GM23248 (cell line): ENCODE data around the gene GNB3. TPM values are rescaled to one million over a fixed set of nuclear protein-coding genes. Genes with fewer than 3 reads are reported as not detected.
A peak's percentile ranks its signal among the peaks of the same experiment; 100 is the strongest.
"Not testable (repeated sequence)": the region's sequence is repeated elsewhere in the genome, so short reads cannot be mapped to it uniquely, and the experiment has no call there.

ENCODE experiments used
- DNase-seq: peaks from one replicate; pipeline ENCODE4 v3.0.0-alpha.2; 2015
- H2AFZ ChIP-seq: fragments of 200-600 bp; sonication (generic); 2 replicates; pipeline ENCODE4 v1.6.1; 2016; ENCODE audit warnings: antibody characterized with exemption
- H3F3A ChIP-seq: fragments of 200-600 bp; sonication (generic); 2 replicates; pipeline ENCODE4 v1.6.1; 2016; ENCODE audit warnings: mild to moderate bottlenecking, antibody characterized with exemption, mixed run types; ENCODE audit not compliant: insufficient read depth
- H3K27ac ChIP-seq: fragments of 200-600 bp; sonication (generic); 2 replicates; pipeline ENCODE4 v1.5.1; 2016; ENCODE audit warnings: mild to moderate bottlenecking
- H3K27me3 ChIP-seq: fragments of 200-600 bp; sonication (generic); replicated peaks from 2 replicates; pipeline ENCODE4 v1.6.1; 2016; ENCODE audit warnings: mild to moderate bottlenecking; ENCODE audit not compliant: insufficient read depth
- H3K36me3 ChIP-seq: fragments of 200-600 bp; sonication (generic); 2 replicates; pipeline ENCODE4 v1.6.1; 2016; ENCODE audit warnings: low read depth, mild to moderate bottlenecking
- H3K4me1 ChIP-seq: fragments of 200-600 bp; sonication (generic); 2 replicates; pipeline ENCODE4 v1.6.1; 2016; ENCODE audit warnings: mild to moderate bottlenecking; ENCODE audit not compliant: insufficient read depth
- H3K4me2 ChIP-seq: fragments of 200-600 bp; sonication (generic); one replicate; pipeline ENCODE4 v1.6.1; 2016; ENCODE audit warnings: mild to moderate bottlenecking; ENCODE audit not compliant: unreplicated experiment
- H3K4me3 ChIP-seq: fragments of 200-600 bp; sonication (generic); 2 replicates; pipeline ENCODE4 v1.5.1; 2016; ENCODE audit warnings: mild to moderate bottlenecking
- H3K79me2 ChIP-seq: fragments of 200-600 bp; sonication (generic); 2 replicates; pipeline ENCODE4 v1.6.1; 2016; ENCODE audit warnings: mild to moderate bottlenecking; ENCODE audit not compliant: insufficient read depth
- H3K9ac ChIP-seq: fragments of 200-600 bp; sonication (generic); 2 replicates; pipeline ENCODE4 v1.6.1; 2016; ENCODE audit warnings: mild to moderate bottlenecking
- H3K9me2 ChIP-seq: fragments of 200-600 bp; sonication (generic); 2 replicates; pipeline ENCODE4 v1.6.1; 2016; ENCODE audit warnings: mixed run types, mild to moderate bottlenecking, moderate library complexity; ENCODE audit not compliant: insufficient read depth
- H3K9me3 ChIP-seq: fragments of 200-600 bp; sonication (generic); one replicate; pipeline ENCODE4 v1.6.1; 2017; ENCODE audit warnings: low read depth
- H4K20me1 ChIP-seq: fragments of 200-600 bp; sonication (generic); 2 replicates; pipeline ENCODE4 v1.6.0; 2016; ENCODE audit not compliant: insufficient read depth
- EZH2 ChIP-seq: fragments of 200-600 bp; sonication (generic); IDR thresholded peaks from 2 replicates; pipeline ENCODE4 v1.6.1; 2018; ENCODE audit warnings: antibody characterized with exemption, mild to moderate bottlenecking; ENCODE audit not compliant: insufficient read depth, poor library complexity, severe bottlenecking
- EZH2phosphoT487 ChIP-seq: fragments of 200-600 bp; sonication (generic); IDR thresholded peaks from 2 replicates; pipeline ENCODE4 v1.6.1; 2018; ENCODE audit warnings: antibody characterized with exemption, moderate library complexity, mild to moderate bottlenecking, low read depth; ENCODE audit not compliant: insufficient read depth
- WGBS, 2 experiments: methylation state at CpG; one replicate each; pipeline ENCODE4 v1.1.6; 2015 to 2017; ENCODE audit warnings: low lambda C conversion rate in 2 of 2, low coverage in 1 of 2; ENCODE audit errors: missing lambda C conversion rate in 2 of 2; 5-methylcytosine and 5-hydroxymethylcytosine counted together
- in situ Hi-C: fragments of 300-500 bp; cut with MboI; formaldehyde crosslinking; loops from 2 replicates; pipeline ENCODE4 v1.15.0; 2020
- polyA plus RNA-seq: library from polyadenylated mRNA; unstranded; fragments of >200 nt; fragmentation: Nextera tagmentation; extraction: Ambion mirVana; gene quantifications from 2 replicates; pipeline ENCODE4 v1.2.1, GENCODE V29; 2016
- total RNA-seq: library from RNA; depleted of rRNA; stranded (reverse); fragments of >200 nt; shearing (Covaris generic); gene quantifications from 2 replicates; pipeline ENCODE4 v1.2.3, GENCODE V29; 2014

The GNB3 gene
- total and polyA plus RNA-seq, 2 experiments from 2014 or later = 2.2 to 3.2 TPM

- Histone ChIP-seq H3F3A (peaks cover 38% of the 10 kb centered on the region), H2AFZ (no peak overlapping the region), H3K36me3 (peaks cover 19% of the 10 kb centered on the region), H3K79me2 (peaks cover 44% of the 10 kb centered on the region), H3K9me3 (no peaks in the 10 kb centered on the region), H3K4me2 (peak overlapping the region; percentile 93), H3K4me3 (peak overlapping the region; percentile 81), H3K9ac (peak overlapping the region; percentile 85), H3K27me3 (no peaks in the 10 kb centered on the region), H3K9me2 (no peaks in the 10 kb centered on the region), H4K20me1 (no peaks in the 10 kb centered on the region; the same call in 1 of the 2 replicates), H3K4me1 (peaks cover 39% of the 10 kb centered on the region), H3K27ac (peak overlapping the region; percentile 11; the same call in 1 of the 2 replicates)
- 81% methylated on average over 12 of the region's 12 CpGs for WGBS, 2 experiments
- TF ChIP-seq EZH2phosphoT487 = no peak
- TF ChIP-seq EZH2 = no peak
- in situ Hi-C loops = no loop called here
- peak; percentile 68 for DNase-seq
Observed at GRCh38 chr12:6871052-6871957, 30.6 kb downstream of the GNB3 start.

DNA sequence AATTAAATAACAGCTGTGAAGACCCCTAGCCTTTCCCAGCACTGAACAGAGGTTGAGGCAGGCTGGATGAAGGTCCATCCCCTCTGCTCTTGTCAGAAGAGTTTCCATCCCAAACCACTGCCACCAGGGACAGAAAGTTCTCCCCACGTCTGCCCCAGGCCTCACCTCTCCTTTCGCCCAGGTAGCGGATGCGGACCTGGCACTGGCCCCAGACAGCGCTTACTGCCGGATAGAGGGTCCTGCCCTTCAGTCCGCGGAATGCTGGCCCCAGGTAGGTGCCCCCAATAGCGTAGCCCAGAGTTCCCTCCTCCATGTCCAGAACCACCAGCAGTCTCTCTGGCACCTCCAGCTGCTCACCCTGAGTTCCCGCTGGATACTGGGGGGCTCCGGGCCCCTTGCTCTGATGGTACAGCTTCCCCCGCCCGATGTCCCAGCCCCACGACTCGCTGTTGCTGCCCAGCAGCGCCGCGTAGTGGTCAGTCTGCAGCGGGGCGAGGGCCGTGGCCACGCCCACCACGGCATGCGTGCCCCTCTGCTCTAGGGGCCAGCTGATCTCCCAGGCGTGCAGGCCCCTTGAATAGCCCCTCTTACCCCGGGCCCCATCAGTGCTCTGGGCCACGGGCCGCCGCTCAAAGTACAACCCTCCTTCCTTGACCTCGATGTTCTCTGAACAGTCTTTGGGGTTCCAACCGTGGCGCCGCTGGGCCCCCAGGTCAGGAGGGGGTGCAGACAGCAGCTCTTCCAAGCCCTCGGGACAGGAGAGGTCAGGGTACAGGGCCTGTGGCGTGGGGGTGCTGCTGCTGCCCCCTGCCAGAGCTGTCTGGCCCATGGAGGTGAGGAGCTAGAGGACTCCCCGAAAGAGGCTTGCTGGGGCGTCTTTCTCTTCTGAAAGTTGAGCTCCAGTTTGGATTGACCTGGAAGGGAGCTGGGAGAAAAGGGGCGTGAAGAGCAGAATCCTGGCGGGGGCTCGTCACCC is 31.6 kb downstream of the GNB3 start:
- peak overlapping the region; percentile 81 for H3K4me3 ChIP-seq
- H3K9me2 ChIP-seq = no peaks in the 10 kb centered on the region
- no peak overlapping the region for H2AFZ ChIP-seq
- 5 to 6% methylated on average over 34 to 39 of the region's 40 CpGs for whole genome bisulfite sequencing, 2 experiments
- H3K9ac ChIP-seq = peak overlapping the region; percentile 85
- peak overlapping the region; percentile 78 for H3K27ac ChIP-seq
- H3K9me3 ChIP-seq = no peaks in the 10 kb centered on the region
- DNase-seq = peak; percentile 89
- no peaks in the 10 kb centered on the region; the same call in 1 of the 2 replicates for H4K20me1 ChIP-seq
- H3K27me3 ChIP-seq = no peaks in the 10 kb centered on the region
- H3K4me1 ChIP-seq = peaks cover 33% of the 10 kb centered on the region
- H3K79me2 ChIP-seq = peaks cover 44% of the 10 kb centered on the region
- H3F3A ChIP-seq = peaks cover 38% of the 10 kb centered on the region
- in situ Hi-C loops = no loop called here
- no peak for TF ChIP-seq EZH2phosphoT487
- no peak for TF ChIP-seq EZH2
- H3K4me2 ChIP-seq = peak overlapping the region; percentile 93
- peaks cover 19% of the 10 kb centered on the region for H3K36me3 ChIP-seq

DNA sequence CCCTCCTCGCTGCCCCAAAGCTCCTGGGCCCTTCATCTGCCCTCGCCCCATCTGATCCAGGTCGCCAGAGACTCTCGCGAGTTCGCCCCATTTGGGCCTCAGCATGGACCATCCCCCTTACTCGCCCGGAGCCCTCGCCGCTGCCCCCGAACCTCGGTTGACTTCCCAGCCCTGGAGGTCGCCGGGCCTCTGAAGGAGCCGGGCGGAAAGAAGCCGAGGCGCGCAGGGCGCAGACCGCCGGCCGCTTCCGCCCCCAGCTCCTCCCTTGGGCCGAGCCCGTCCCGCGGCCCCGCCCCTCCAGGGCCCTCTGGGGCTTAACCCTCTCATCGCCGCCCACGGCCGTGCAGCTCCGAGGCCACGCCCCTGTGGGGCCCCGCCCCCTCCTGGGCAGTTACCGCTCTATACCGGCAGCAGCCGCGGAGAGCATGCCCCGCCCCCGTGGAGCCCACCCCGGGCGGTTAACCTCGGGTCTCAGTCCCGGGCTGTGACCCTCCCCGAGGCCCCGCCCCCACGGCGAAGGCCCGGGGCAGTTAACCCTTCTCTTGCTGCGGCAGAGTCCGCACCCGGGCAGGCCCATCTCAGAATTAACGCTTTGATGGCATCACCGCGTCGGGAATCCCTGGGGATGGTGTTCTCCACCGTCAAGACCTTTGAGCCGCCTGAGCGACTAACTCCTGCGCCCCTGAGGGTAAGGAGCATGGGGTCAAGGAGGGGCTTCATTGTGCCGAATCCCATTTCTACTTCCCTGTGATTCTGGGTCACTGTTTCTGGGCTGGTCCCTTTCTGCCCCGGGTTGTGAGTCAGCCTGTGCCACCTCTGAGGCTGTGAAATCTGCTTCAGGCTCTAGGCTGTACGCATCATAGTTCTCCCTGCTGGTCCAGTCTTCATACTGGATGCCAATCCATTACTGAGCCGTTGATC is 32.6 kb downstream of the GNB3 start, which contains the start of gene SPSB2:
Gene SPSB2, minus strand, starts transcription at position 210 of the 921 bp plus-strand sequence. CDS start 402 bp downstream, outside the sequence.
- H3K4me2 ChIP-seq = peak within 1 kb of the TSS; percentile 93
- in situ Hi-C loops = no loop called here
- 1 to 2% methylated on average over 40 to 60 of the region's 66 CpGs for WGBS, 2 experiments
- H3K9me3 ChIP-seq = no peaks in the 10 kb centered on the region
- H3K27ac ChIP-seq = peak within 1 kb of the TSS; percentile 78
- no peaks in the 10 kb centered on the region for H3K27me3 ChIP-seq
- H2AFZ ChIP-seq = peak within 1 kb of the TSS; percentile 77
- peak within 1 kb of the TSS; percentile 81 for H3K4me3 ChIP-seq
- peaks cover 34% of the 10 kb centered on the region for H3F3A ChIP-seq
- no peaks in the 10 kb centered on the region for H3K9me2 ChIP-seq
- H3K9ac ChIP-seq = peak within 1 kb of the TSS; percentile 85
- peak; percentile 99 for DNase-seq
- H3K4me1 ChIP-seq = peaks cover 33% of the 10 kb centered on the region
- H3K79me2 ChIP-seq = peaks cover 34% of the 10 kb centered on the region
- H4K20me1 ChIP-seq = no peaks in the 10 kb centered on the region; the same call in 1 of the 2 replicates
- TF ChIP-seq EZH2phosphoT487 = no peak
- no peak for TF ChIP-seq EZH2
- peaks cover 19% of the 10 kb centered on the region for H3K36me3 ChIP-seq

GRCh38 chr12:6874015-6874368 is 33.3 kb downstream of the GNB3 start:
- H3K9me2 ChIP-seq, DNase-seq, H4K20me1 ChIP-seq, H3K27me3 ChIP-seq, H3K9me3 ChIP-seq, in situ Hi-C loops: not testable (repeated sequence)
- H3K4me1 ChIP-seq = peaks cover 29% of the 10 kb centered on the region
- peak overlapping the region; percentile 81 for H3K4me3 ChIP-seq
- 30 to 31% methylated on average over 9 of the region's 9 CpGs for WGBS, 2 experiments
- H3K9ac ChIP-seq = peak overlapping the region; percentile 85
- peaks cover 28% of the 10 kb centered on the region for H3F3A ChIP-seq
- H3K4me2 ChIP-seq = peak overlapping the region; percentile 93
- peak overlapping the region; percentile 78 for H3K27ac ChIP-seq
- peaks cover 28% of the 10 kb centered on the region for H3K79me2 ChIP-seq
- peaks cover 19% of the 10 kb centered on the region for H3K36me3 ChIP-seq
- peak overlapping the region; percentile 77 for H2AFZ ChIP-seq

GRCh38 chr12:6879824-6880223 is 39.1 kb downstream of the GNB3 start:
- H3K4me1 ChIP-seq, H4K20me1 ChIP-seq, H2AFZ ChIP-seq, H3K9ac ChIP-seq, H3F3A ChIP-seq, H3K36me3 ChIP-seq, H3K79me2 ChIP-seq, H3K4me3 ChIP-seq, H3K4me2 ChIP-seq, in situ Hi-C loops, DNase-seq, H3K27ac ChIP-seq, H3K9me3 ChIP-seq, H3K9me2 ChIP-seq, H3K27me3 ChIP-seq: not testable (repeated sequence)
- WGBS, 2 experiments = 96 to 98% methylated on average over 11 of the region's 11 CpGs
